Trophoblast cell (in vitro differentiated cells and primary cell): ENCODE measurements around the gene ZBTB14.
A peak's percentile ranks its signal among the peaks of the same experiment; 100 is the strongest.

ENCODE experiments used
- DNase-seq, 2 donors: peaks; one replicate each; pipeline ENCODE4 v3.0.0-alpha.2; 2016
- H2AFZ ChIP-seq: 2 replicates; pipeline ENCODE4 v1.6.1; 2013; ENCODE audit warnings: low read length, moderate library complexity, mild to moderate bottlenecking; ENCODE audit not compliant: insufficient read depth, poor library complexity
- H2AK5ac ChIP-seq: 2 replicates; pipeline ENCODE4 v1.6.1; 2013; ENCODE audit warnings: mild to moderate bottlenecking, low read length
- H2BK120ac ChIP-seq: 2 replicates; pipeline ENCODE4 v1.6.1; 2013; ENCODE audit warnings: low read length, mild to moderate bottlenecking, moderate library complexity; ENCODE audit not compliant: insufficient read depth, poor library complexity
- H2BK12ac ChIP-seq: 2 replicates; pipeline ENCODE4 v1.6.1; 2013; ENCODE audit warnings: mild to moderate bottlenecking, low read length, moderate library complexity
- H2BK5ac ChIP-seq: 2 replicates; pipeline ENCODE4 v1.6.1; 2013; ENCODE audit warnings: low read length, low read depth, moderate library complexity, mild to moderate bottlenecking; ENCODE audit not compliant: poor library complexity
- H3K14ac ChIP-seq: 2 replicates; pipeline ENCODE4 v1.6.1; 2013; ENCODE audit warnings: mild to moderate bottlenecking, low read length
- H3K18ac ChIP-seq: 2 replicates; pipeline ENCODE4 v1.6.1; 2013; ENCODE audit warnings: mild to moderate bottlenecking, low read length
- H3K23ac ChIP-seq: 2 replicates; pipeline ENCODE4 v1.6.1; 2013; ENCODE audit warnings: low read length
- H3K27ac ChIP-seq: 2 replicates; pipeline ENCODE4 v1.5.1; 2013; ENCODE audit warnings: low read depth, mild to moderate bottlenecking, inconsistent platforms, low read length, moderate library complexity
- H3K27me3 ChIP-seq: 2 replicates; pipeline ENCODE4 v1.6.1; 2013; ENCODE audit warnings: inconsistent platforms, mild to moderate bottlenecking, low read length, moderate library complexity; ENCODE audit not compliant: insufficient read depth
- H3K36me3 ChIP-seq, 2 experiments: 1 replicate in 1 of 2; 2 replicates in 1 of 2; pipeline ENCODE4 v1.6.1; 2013; ENCODE audit warnings: low read length in 2 of 2, mild to moderate bottlenecking in 2 of 2, moderate library complexity in 1 of 2; ENCODE audit not compliant: insufficient read depth in 2 of 2, control insufficient read depth in 1 of 2
- H3K4ac ChIP-seq: 2 replicates; pipeline ENCODE4 v1.6.1; 2013; ENCODE audit warnings: low read depth, mild to moderate bottlenecking, low read length, moderate library complexity
- H3K4me1 ChIP-seq, 2 experiments: 1 replicate in 1 of 2; 2 replicates in 1 of 2; pipeline ENCODE4 v1.6.1; 2013; ENCODE audit warnings: low read length in 2 of 2, mild to moderate bottlenecking in 2 of 2, moderate library complexity in 1 of 2; ENCODE audit not compliant: insufficient read depth in 2 of 2, control insufficient read depth in 1 of 2
- H3K4me2 ChIP-seq: 2 replicates; pipeline ENCODE4 v1.6.1; 2013; ENCODE audit warnings: inconsistent platforms, mild to moderate bottlenecking, low read length, moderate library complexity
- H3K4me3 ChIP-seq: 2 replicates; pipeline ENCODE4 v1.5.1; 2013; ENCODE audit warnings: mild to moderate bottlenecking, low read depth, low read length, inconsistent platforms
- H3K79me1 ChIP-seq: one replicate; pipeline ENCODE4 v1.6.1; 2013; ENCODE audit warnings: low read length
- H3K79me2 ChIP-seq: 2 replicates; pipeline ENCODE4 v1.6.1; 2013; ENCODE audit warnings: low read length, mild to moderate bottlenecking; ENCODE audit not compliant: control insufficient read depth, insufficient read depth, poor library complexity
- H3K9ac ChIP-seq: 2 replicates; pipeline ENCODE4 v1.6.1; 2013; ENCODE audit warnings: mild to moderate bottlenecking, low read length
- H3K9me3 ChIP-seq: 2 replicates; pipeline ENCODE4 v1.6.1; 2013; ENCODE audit warnings: low read depth, mild to moderate bottlenecking, control low read depth, inconsistent platforms, low read length; ENCODE audit not compliant: insufficient read depth
- H4K12ac ChIP-seq: 2 replicates; pipeline ENCODE4 v1.6.1; 2013; ENCODE audit warnings: low read depth, mild to moderate bottlenecking, low read length, moderate library complexity
- H4K8ac ChIP-seq: 2 replicates; pipeline ENCODE4 v1.6.1; 2013; ENCODE audit warnings: low read depth, mild to moderate bottlenecking, low read length, moderate library complexity
- H4K91ac ChIP-seq: one replicate; pipeline ENCODE4 v1.6.1; 2013; ENCODE audit warnings: low read depth, mild to moderate bottlenecking, low read length, moderate library complexity
- WGBS: extraction: QIAGEN DNeasy Blood & Tissue Kit; methylation state at CpG from one replicate; pipeline ENCODE4 v1.1.7; 2013; ENCODE audit warnings: missing lambda C conversion rate; ENCODE audit not compliant: insufficient read length, insufficient coverage; ENCODE audit errors: extremely low coverage; 5-methylcytosine and 5-hydroxymethylcytosine counted together

Gene ZBTB14

DNA sequence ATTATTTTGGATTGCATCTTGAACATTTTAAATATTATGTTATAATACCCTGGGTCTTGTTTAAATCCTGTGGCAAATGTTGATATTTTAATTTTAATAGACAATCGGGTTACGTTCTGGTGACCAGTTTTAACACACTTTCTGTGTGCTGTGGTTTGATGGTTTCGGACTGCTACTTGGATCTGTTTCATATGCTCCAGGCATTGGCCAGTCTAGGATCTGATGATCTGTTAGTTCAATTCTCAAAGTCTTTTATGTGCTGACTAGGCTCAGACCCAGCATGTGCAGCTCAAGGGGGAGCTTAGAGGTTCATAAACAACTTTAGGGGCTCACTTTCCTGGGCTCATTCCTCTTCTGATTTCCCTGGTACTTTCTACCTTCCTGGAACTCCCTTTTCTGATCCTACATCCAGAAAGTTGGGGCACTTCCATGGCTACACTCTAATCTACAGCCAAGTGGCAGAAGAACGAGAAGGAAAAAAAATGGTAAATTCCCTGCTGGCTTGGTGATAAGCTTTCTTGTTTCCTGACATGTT, 5.0 kb upstream of the ZBTB14 start:
- Histone ChIP-seq H3K4me1 (no peaks in the 10 kb centered on the region), H3K9me3 (peaks cover 1% of the 10 kb centered on the region), H4K91ac (no peak overlapping the region), H2BK12ac (no peak overlapping the region), H3K27ac (no peak overlapping the region), H3K4me3 (no peak overlapping the region), H2AK5ac (no peak overlapping the region), H4K12ac (no peak overlapping the region), H3K9ac (no peak overlapping the region), H2BK5ac (no peak overlapping the region), H3K18ac (no peak overlapping the region), H3K36me3 (no peaks in the 10 kb centered on the region), H3K4me2 (no peak overlapping the region), H2BK120ac (no peak overlapping the region), H3K79me2 (peaks cover 6% of the 10 kb centered on the region), H3K27me3 (no peaks in the 10 kb centered on the region), H3K23ac (no peak overlapping the region), H4K8ac (no peak overlapping the region), H2AFZ (no peak overlapping the region), H3K79me1 (peaks cover 9% of the 10 kb centered on the region), H3K4ac (no peak overlapping the region), H3K14ac (no peak overlapping the region)
- WGBS, result no CpG with 5 or more reads among the region's 4 CpGs
- no peak for DNase-seq

DNA sequence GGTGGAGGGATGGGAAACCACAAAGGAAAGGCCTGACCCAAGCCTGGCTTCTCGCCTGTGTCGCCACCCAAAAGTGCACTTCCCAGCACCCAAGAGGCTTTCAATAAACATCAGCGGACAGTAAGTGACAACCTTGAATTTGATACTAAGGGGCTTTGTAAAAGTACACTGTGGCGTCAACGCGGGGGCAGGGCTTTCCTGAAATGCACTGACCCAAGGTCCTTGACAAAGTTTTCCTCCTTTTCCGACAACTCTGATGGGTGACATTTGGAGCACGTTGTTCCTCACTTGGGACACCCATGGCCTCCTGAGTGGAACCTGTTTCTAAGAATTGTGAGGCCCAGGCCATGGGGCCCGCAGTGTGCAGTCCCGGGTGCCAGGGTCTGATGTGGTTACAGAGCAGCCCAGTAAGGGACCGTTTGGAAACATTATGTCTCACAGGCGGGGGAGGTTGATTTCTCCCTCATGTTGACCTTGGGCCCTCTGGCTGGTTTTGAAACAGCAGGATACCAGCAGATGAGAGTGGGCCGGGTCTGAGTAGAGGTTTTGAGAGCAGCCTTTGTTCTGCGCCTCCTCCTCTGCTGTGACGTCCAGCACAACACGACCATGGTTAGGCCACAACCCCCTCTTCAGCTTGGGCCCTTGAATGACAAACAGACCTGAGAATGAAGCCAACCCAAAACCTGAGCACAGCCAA, 2.8 kb upstream of the ZBTB14 start:
- H3K14ac ChIP-seq, result no peak overlapping the region
- no peak overlapping the region for H3K27ac ChIP-seq
- H3K18ac ChIP-seq, result no peak overlapping the region
- no peaks in the 10 kb centered on the region for H3K27me3 ChIP-seq
- peaks cover 16% of the 10 kb centered on the region for H3K79me1 ChIP-seq
- H3K9me3 ChIP-seq, result peaks cover 1% of the 10 kb centered on the region
- H3K4me3 ChIP-seq, result no peak overlapping the region
- WGBS, result no CpG with 5 or more reads among the region's 16 CpGs
- H3K4me2 ChIP-seq, result no peak overlapping the region
- no peak overlapping the region for H2BK12ac ChIP-seq
- no peaks in the 10 kb centered on the region for H3K36me3 ChIP-seq
- H2AFZ ChIP-seq, result no peak overlapping the region
- peaks cover 12% of the 10 kb centered on the region for H3K79me2 ChIP-seq
- no peak overlapping the region for H4K91ac ChIP-seq
- peaks cover 0 to 5% of the 10 kb centered on the region in 2 experiments for H3K4me1 ChIP-seq
- H3K23ac ChIP-seq, result no peak overlapping the region
- no peak overlapping the region for H3K9ac ChIP-seq
- no peak overlapping the region for H3K4ac ChIP-seq
- H2BK5ac ChIP-seq, result no peak overlapping the region
- H2AK5ac ChIP-seq, result no peak overlapping the region
- DNase-seq, result no peak
- H4K8ac ChIP-seq, result no peak overlapping the region
- H4K12ac ChIP-seq, result no peak overlapping the region
- H2BK120ac ChIP-seq, result no peak overlapping the region

DNA sequence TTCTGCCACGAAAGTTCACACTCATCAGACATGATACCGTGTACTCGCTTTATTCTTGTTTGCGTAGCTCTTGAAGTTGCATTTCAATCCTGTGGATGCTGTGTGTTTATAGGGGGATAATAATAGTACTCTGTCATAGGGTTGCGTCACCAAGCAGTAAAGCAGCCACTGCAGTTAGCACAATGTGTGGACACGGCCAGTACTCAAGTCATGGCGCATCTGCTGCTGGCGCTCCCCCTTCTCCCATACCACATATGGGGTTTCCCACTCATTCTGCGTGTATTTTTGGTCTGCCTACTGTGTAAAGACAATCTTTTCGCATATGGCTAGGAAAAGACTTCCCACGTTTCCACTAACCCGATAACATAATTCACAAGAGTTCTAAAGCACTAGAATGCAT, 2.1 kb upstream of the ZBTB14 start:
- H4K91ac ChIP-seq, result no peak overlapping the region
- no CpG with 5 or more reads among the region's 12 CpGs for WGBS
- no peak overlapping the region for H3K9ac ChIP-seq
- no peak overlapping the region for H2AK5ac ChIP-seq
- H3K9me3 ChIP-seq, result peaks cover 1% of the 10 kb centered on the region
- no peak overlapping the region for H3K18ac ChIP-seq
- peaks cover 0 to 5% of the 10 kb centered on the region in 2 experiments for H3K4me1 ChIP-seq
- no peak overlapping the region for H2AFZ ChIP-seq
- H3K27me3 ChIP-seq, result no peaks in the 10 kb centered on the region
- H4K8ac ChIP-seq, result no peak overlapping the region
- no peak overlapping the region for H3K23ac ChIP-seq
- H2BK5ac ChIP-seq, result no peak overlapping the region
- no peak overlapping the region for H2BK120ac ChIP-seq
- no peaks in the 10 kb centered on the region for H3K36me3 ChIP-seq
- peaks cover 16% of the 10 kb centered on the region for H3K79me1 ChIP-seq
- H3K27ac ChIP-seq, result no peak overlapping the region
- no peak overlapping the region for H2BK12ac ChIP-seq
- no peak overlapping the region for H3K14ac ChIP-seq
- no peak overlapping the region for H3K4me3 ChIP-seq
- H4K12ac ChIP-seq, result no peak overlapping the region
- no peak overlapping the region for H3K4ac ChIP-seq
- no peak for DNase-seq
- H3K79me2 ChIP-seq, result peaks cover 12% of the 10 kb centered on the region
- no peak overlapping the region for H3K4me2 ChIP-seq

DNA sequence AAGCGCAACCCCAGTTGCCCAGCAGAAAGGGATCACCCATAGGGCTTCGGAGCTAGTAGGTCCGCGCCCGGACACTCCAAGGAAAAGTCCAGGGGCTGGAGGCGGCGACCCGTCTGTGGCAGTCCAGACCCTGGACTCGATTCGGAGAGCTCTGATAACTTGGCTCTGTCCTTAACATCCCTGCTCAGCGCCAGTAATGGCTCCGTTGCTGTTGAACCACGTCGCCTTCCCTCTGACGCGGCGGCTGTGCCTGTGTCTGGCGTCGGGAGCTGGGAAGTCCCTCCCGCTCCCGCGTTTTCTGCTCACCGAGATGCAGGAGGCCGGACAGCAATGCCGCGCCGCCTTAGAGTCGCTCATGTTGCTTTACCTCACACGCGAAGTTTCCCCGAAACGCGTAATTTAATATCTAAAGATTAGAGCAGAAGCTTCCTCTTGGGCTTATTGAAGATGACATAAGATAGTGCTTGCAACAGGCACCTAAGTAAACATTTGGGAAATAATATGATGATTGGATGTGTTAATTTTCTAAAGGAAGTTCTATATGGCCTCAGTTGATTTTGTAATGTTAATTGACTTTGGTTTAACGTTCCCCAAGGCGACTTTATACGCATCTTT, 1.3 kb upstream of the ZBTB14 start:
- Histone ChIP-seq H3K27me3 (no peaks in the 10 kb centered on the region), H3K4me2 (peak overlapping the region; percentile 78), H2BK12ac (peak overlapping the region; percentile 50), H3K4me3 (peak overlapping the region; percentile 82), H2BK5ac (peak overlapping the region; percentile 67), H2AFZ (peak overlapping the region; percentile 85), H4K8ac (peak overlapping the region; percentile 98), H3K18ac (peak overlapping the region; percentile 99), H3K27ac (peak overlapping the region; percentile 86), H2BK120ac (peak overlapping the region; percentile 94), H3K4me1 (peaks cover 0 to 5% of the 10 kb centered on the region in 2 experiments), H3K79me1 (peaks cover 16% of the 10 kb centered on the region), H3K36me3 (no peaks in the 10 kb centered on the region), H3K79me2 (peaks cover 12% of the 10 kb centered on the region), H3K9me3 (peaks cover 1% of the 10 kb centered on the region), H3K23ac (no peak overlapping the region), H3K4ac (peak overlapping the region; percentile 96), H3K9ac (peak overlapping the region; percentile 79), H3K14ac (peak overlapping the region; percentile 99), H2AK5ac (no peak overlapping the region), H4K91ac (peak overlapping the region; percentile 94), H4K12ac (peak overlapping the region; percentile 99)
- WGBS, result no CpG with 5 or more reads among the region's 36 CpGs
- DNase-seq, result peak; percentile 87 to 89
